ENCODE data around the gene FLNA. TPM values are rescaled to one million over a fixed set of nuclear protein-coding genes. Genes with fewer than 3 reads are reported as not detected.
"Not testable (repeated sequence)": the region's sequence is repeated elsewhere in the genome, so short reads cannot be mapped to it uniquely, and the experiment has no call there.

The FLNA gene
- total RNA-seq, 1 donor = 1,365 TPM

DNA sequence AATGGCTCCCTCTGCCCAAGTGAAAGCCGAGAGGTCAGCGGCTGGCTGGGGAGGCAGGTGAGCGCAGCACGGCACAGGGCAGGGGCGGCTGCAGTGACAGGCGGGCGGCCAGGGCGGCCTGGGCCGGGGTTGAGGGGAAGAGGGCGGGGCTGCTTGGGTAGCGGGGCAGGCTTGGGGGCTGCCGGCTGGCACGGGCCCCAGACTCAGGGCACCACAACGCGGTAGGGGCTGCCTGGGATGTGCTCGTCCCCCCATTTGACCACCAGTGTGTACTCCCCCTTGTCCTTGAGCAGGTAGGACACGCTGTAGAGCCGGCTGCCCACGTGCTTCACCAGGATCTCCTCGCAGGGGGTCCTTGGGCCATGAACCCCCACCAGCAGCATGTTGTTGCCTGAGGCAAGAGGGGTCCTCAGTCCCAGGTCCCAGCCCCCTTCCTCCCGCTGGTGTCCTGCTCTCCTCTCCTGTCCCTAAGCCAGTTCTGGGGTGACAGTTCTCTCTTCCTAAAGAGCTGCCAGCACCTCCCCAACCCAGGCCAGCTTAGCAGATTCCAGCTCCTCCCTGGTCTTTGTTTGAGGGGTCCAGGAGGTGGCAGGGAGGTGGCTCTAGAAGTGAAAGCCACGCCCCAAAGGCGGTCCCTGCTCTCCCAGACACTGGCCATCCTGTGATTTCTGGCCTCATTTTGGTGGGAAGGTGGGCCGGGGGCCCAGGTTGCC is 25.6 kb downstream of the FLNA start:
- H3K4me3 ChIP-seq (ENCODE audit: low read depth, low read length) = no peak overlapping the region
- DNase-seq (ENCODE audit: low read depth) = no peak
- TF ChIP-seq, protein P1, sequence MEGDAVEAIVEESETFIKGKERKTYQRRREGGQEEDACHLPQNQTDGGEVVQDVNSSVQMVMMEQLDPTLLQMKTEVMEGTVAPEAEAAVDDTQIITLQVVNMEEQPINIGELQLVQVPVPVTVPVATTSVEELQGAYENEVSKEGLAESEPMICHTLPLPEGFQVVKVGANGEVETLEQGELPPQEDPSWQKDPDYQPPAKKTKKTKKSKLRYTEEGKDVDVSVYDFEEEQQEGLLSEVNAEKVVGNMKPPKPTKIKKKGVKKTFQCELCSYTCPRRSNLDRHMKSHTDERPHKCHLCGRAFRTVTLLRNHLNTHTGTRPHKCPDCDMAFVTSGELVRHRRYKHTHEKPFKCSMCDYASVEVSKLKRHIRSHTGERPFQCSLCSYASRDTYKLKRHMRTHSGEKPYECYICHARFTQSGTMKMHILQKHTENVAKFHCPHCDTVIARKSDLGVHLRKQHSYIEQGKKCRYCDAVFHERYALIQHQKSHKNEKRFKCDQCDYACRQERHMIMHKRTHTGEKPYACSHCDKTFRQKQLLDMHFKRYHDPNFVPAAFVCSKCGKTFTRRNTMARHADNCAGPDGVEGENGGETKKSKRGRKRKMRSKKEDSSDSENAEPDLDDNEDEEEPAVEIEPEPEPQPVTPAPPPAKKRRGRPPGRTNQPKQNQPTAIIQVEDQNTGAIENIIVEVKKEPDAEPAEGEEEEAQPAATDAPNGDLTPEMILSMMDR (IDR thresholded peaks at IDR 0.05; ENCODE audit: insufficient read depth, low read length) = no peak

DNA sequence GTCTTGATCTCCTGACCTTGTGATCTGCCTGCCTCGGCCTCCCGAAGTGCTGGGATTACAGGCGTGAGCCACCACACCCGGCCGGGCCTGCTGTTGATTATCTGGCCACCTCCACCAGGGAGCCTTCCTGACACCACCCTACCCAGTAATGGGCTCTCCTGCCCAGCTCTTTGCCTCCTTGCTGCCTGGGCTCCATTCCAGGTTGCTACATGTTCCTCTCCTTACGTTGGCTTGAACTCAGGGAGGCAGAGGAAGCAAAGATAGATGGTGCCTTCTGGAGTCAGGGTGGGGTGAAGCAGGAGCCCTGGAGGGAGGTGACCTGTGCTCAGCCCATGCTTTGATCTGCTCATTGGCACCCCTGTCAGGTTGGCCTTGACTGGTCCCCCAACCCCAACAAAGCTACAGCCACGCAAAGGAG is 26.3 kb downstream of the FLNA start:
- H3K4me3 ChIP-seq (ENCODE audit: low read depth, low read length) = no peak overlapping the region
- TF ChIP-seq, protein P1 (IDR thresholded peaks at IDR 0.05; ENCODE audit: insufficient read depth, low read length) = no peak
- DNase-seq (ENCODE audit: low read depth) = peak; percentile 34

DNA sequence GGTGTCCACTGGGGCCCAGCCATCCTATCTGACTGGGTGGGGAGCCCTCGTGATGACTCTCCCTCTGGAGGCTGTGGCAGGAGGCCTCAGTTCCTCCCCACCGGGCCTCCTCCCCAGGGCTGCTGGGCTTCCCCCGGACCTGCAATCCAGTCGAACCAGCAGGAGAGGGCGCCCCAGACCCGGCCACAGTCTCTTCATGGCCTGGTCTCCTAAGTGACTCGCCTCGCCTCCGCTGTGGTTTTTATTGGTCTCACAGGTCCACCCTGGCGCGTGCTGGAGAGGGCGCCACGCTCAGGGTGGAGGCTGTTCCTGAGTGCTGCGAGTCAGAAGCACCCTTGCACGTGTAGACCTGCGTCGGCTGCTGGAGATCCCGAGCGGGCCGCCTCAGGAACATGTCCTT is 30.8 kb downstream of the FLNA start:
- DNase-seq (ENCODE audit: low read depth); H3K4me3 ChIP-seq (ENCODE audit: low read depth, low read length): not testable (repeated sequence)

DNA sequence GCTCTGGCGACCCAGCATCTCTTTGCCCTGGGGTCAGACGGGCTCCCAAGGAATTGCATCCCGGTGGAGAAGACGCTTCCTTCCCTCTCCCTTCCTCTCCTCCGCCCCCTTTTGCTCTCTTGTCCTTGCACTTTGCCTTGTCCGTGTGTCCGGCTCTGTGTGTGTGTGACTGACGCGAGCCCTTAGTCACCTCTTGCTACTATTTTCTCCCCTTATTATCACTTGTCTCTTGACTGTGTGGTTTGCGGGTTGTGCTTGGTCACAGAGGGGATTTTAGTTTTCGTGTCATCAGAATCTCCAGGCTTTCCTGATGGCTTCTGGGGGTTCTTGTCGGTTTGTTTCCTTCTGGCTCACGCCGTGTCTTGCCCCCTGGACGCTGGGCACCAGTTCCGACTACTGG is 31.4 kb downstream of the FLNA start:
- H3K4me3 ChIP-seq (ENCODE audit: low read depth, low read length); DNase-seq (ENCODE audit: low read depth): not testable (repeated sequence)

DNA sequence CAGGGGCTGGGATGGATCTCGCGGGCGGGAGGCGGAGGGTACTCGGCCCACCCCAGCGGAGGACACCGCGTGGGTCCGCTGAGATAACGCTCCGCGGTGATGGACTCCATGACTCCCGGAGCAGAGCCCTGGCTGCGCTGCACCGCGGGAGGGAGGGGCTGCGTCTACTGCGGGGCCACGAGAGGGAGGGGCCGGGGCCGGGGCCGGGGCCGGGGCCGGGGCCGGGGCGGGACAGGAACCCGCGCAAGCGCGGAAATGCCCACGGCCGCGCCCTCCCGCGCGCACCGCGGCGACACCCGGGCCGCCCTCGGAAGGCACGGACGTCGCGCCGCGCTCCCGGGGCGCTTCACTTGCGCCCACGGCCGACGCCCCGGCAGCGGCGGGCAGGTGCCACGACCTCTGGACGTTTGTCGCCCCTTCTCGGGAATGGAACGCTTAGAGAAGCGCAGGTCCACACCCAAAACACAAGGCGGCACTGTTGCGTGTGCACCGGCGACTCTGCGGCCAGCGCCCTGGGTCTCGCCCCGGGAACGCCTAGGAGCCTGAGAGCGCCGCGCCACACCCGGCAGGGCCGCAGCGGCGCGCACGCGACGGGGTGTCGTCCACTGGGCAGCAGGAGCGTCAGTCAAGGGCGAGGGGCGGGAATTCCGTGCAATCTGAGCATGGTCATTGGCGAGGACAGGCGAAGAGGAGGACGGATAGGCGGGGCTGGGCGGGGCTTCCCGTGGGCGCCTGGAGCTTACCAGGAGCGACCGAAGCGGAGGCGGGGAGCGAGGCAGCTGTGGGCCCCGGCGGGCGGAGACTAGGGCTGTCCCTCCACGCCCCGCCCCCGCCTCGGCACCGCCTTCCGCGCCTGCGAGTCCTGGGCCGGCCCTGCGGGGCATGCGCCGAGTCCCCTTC is 32.8 kb downstream of the FLNA start:
- not testable (repeated sequence) for DNase-seq (ENCODE audit: low read depth); H3K4me3 ChIP-seq (ENCODE audit: low read depth, low read length)

DNA sequence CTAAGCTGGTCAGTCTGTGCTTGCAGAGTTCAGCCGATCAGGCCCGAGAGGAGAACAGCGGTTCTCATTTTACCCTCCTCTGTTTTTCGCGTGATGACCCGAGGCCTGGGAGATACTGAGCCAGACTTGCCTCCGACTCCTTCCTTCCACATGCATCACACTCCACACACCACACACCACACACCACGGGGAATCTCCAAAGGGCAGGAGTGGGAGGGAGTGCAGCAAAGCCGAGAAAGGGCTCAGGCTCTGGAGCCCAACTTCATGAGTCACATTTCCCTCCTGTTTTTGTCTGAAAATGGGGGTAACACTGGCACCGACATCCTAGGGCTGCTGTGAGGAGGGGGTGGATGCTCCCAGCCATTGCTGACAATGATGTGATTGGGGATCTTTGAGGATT is 39.9 kb downstream of the FLNA start:
- TF ChIP-seq, protein P1 (IDR thresholded peaks at IDR 0.05; ENCODE audit: insufficient read depth, low read length) = no peak
- no peak for DNase-seq (ENCODE audit: low read depth)
- no peak overlapping the region for H3K4me3 ChIP-seq (ENCODE audit: low read depth, low read length)

DNA sequence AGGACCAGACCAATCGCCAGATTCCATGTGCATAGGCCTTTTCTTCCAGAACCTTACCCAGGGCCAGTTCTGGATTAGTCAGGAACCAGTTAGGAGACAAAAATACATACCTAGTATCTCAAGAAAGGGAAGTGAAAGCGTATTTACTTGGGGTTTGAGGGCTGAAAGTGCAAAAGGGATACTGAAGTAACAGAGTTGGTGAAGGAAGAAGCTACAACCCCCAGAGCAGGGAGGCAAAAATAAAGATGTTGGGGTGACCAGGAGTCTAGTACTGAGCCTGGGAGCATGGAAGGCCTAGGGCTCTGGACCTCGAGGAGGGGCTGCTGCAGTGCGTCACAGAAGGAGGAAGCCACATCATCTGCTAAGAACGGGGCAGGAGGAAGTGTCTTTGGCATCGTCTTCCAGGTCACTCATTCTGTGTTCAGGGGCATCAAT is 40.6 kb downstream of the FLNA start:
- H3K4me3 ChIP-seq (ENCODE audit: low read depth, low read length) = no peak overlapping the region
- TF ChIP-seq, protein P1 (IDR thresholded peaks at IDR 0.05; ENCODE audit: insufficient read depth, low read length) = no peak
- DNase-seq (ENCODE audit: low read depth) = no peak

DNA sequence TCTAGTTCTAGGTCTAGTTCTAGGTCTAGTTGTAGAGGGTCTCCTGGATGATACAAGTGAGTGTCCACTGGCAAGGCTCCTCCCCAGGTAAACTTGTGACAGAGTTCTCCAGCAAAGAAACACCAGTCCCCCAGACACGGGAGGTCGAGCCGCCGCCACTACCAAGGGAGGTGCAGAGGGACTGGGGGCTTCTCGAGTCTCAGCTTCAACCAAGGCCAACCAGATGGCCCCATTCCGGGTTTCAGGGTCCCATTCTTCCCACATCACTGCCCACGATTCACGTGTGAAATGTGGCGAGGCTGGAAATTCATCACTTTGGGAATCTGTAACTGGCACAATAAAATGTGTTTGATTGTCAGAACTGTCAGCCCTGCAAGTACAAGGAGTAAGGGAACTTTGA is 41.3 kb downstream of the FLNA start:
- TF ChIP-seq, protein P1 (IDR thresholded peaks at IDR 0.05; ENCODE audit: insufficient read depth, low read length) = no peak
- DNase-seq (ENCODE audit: low read depth) = no peak
- H3K4me3 ChIP-seq (ENCODE audit: low read depth, low read length) = no peak overlapping the region

All from fibroblast of the aortic adventitia (primary cell).